Ishikawa (cell line): ENCODE data around the gene RFWD3.

Experiments
- CEBPB ChIP-seq: IDR thresholded peaks from 2 replicates; pipeline ENCODE4 v1.6.1; 2012
- CREB1 ChIP-seq: IDR thresholded peaks from 2 replicates; pipeline ENCODE4 v1.6.1; 2012; ENCODE audit warnings: low read depth
- EGR1 ChIP-seq: IDR thresholded peaks from 2 replicates; pipeline ENCODE4 v1.6.1; 2012
- EP300 ChIP-seq: IDR thresholded peaks from 2 replicates; pipeline ENCODE4 v1.6.1; 2012; ENCODE audit warnings: borderline replicate concordance
- RAD21 ChIP-seq: IDR thresholded peaks from 2 replicates; pipeline ENCODE4 v1.6.1; 2012; ENCODE audit warnings: low read depth
- YY1 ChIP-seq: IDR thresholded peaks from 2 replicates; pipeline ENCODE4 v1.6.1; 2012; ENCODE audit warnings: low read depth
- TF ChIP-seq, protein P1 (sequence below): IDR thresholded peaks from 2 replicates; pipeline ENCODE4 v1.6.1; 2012
- TF ChIP-seq, protein P2 (sequence below): IDR thresholded peaks from 2 replicates; pipeline ENCODE4 v1.6.1; 2012; ENCODE audit warnings: low read depth, mild to moderate bottlenecking

DNA sequence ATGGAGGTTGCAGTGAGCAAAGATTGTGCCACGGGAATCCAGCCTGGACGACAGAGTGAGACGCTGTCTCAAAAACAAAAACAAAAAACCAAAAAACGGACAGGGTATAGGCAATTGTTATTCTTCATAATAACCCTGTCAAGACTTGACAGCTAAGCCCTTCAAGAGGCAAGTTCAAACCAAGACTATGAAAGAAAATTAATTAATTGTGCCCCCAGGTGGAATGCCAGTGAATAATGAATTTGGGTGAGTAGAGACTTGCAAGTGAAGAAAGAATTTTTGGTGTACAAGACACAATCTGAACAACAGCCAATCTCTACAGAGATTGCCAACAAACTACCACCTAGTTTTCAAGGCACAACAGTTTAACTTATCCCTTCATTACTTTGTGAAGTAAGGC, 6.3 kb downstream of the RFWD3 start:
- no peak for TF ChIP-seq YY1
- TF ChIP-seq CEBPB, result no peak
- no peak for TF ChIP-seq EP300
- TF ChIP-seq, protein P1, sequence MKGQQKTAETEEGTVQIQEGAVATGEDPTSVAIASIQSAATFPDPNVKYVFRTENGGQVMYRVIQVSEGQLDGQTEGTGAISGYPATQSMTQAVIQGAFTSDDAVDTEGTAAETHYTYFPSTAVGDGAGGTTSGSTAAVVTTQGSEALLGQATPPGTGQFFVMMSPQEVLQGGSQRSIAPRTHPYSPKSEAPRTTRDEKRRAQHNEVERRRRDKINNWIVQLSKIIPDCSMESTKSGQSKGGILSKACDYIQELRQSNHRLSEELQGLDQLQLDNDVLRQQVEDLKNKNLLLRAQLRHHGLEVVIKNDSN, result no peak
- no peak for TF ChIP-seq CREB1
- no peak for TF ChIP-seq RAD21
- TF ChIP-seq, protein P2, sequence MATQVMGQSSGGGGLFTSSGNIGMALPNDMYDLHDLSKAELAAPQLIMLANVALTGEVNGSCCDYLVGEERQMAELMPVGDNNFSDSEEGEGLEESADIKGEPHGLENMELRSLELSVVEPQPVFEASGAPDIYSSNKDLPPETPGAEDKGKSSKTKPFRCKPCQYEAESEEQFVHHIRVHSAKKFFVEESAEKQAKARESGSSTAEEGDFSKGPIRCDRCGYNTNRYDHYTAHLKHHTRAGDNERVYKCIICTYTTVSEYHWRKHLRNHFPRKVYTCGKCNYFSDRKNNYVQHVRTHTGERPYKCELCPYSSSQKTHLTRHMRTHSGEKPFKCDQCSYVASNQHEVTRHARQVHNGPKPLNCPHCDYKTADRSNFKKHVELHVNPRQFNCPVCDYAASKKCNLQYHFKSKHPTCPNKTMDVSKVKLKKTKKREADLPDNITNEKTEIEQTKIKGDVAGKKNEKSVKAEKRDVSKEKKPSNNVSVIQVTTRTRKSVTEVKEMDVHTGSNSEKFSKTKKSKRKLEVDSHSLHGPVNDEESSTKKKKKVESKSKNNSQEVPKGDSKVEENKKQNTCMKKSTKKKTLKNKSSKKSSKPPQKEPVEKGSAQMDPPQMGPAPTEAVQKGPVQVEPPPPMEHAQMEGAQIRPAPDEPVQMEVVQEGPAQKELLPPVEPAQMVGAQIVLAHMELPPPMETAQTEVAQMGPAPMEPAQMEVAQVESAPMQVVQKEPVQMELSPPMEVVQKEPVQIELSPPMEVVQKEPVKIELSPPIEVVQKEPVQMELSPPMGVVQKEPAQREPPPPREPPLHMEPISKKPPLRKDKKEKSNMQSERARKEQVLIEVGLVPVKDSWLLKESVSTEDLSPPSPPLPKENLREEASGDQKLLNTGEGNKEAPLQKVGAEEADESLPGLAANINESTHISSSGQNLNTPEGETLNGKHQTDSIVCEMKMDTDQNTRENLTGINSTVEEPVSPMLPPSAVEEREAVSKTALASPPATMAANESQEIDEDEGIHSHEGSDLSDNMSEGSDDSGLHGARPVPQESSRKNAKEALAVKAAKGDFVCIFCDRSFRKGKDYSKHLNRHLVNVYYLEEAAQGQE, result no peak
- TF ChIP-seq EGR1, result no peak
